ENCODE data around the gene TPRG1. TPM values are rescaled to one million over a fixed set of nuclear protein-coding genes. Genes with fewer than 3 reads are reported as not detected.
A peak's percentile ranks its signal among the peaks of the same experiment; 100 is the strongest.

TPRG1 gene
- total RNA-seq, 1 donor from 2014 or later: 29.7 TPM

DNA sequence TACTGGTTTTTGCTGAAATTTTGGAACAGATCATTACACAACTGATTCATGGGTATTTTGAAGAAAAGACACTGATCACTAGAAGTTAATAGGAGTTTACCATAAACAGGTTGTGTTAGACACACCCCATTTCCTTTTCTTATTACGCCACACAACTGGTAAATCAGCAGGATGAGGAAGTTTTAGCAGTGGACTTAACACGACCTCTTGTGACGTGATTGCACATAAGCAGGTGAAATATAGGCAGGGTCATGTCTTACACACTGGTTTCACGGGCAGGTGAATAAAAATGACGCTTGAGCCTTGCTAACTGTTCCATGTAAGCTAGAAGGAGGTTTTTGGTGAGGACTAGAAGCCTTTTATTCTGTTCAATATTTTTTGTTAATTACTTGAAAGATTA lies 27.1 kb upstream of the TPRG1 start:
- Mint-ChIP-seq H3K4me1 (peaks cover 37% of the 10 kb centered on the region), H3K27ac (no peak overlapping the region), H3K4me3 (no peak overlapping the region), H3K9me3 (no peaks in the 10 kb centered on the region), H3K27me3 (peaks cover 22% of the 10 kb centered on the region), H3K36me3 (ENCODE audit: low read depth) (no peaks in the 10 kb centered on the region)
- intact Hi-C loops (cut with micrococcal nuclease): loop anchor here (1.0 to 10.0 kb wide), 5 partner anchors 102 to 1406 kb away; no protein-coding TSS in a partner anchor
- peak; percentile 79 for DNase-seq

DNA sequence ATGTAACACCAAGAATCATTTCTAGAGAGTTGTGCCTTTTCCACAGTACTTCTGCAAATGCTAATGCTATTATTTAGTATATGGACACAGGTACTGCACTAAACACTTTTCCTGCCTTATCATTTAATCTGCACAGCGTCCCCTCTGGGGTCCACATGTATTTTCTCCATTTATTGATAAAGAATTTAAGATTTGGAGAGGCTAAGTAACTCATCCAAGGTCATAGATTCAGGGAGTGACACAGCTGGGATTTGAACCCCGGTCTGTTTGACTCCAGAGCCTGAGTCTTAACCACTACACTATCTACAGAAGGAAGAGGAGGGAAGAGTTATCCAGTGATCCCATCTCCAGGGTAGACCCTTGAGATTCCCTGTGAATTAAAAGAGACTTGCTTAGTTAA lies 24.9 kb upstream of the TPRG1 start:
- Mint-ChIP-seq H3K4me1 (peaks cover 35% of the 10 kb centered on the region), H3K36me3 (ENCODE audit: low read depth) (no peaks in the 10 kb centered on the region), H3K9me3 (no peaks in the 10 kb centered on the region), H3K27ac (no peak overlapping the region), H3K27me3 (peaks cover 11% of the 10 kb centered on the region), H3K4me3 (no peak overlapping the region)
- intact Hi-C loops (cut with micrococcal nuclease): loop anchor here (5.0 to 10.0 kb wide), 3 partner anchors 105 to 842 kb away; no protein-coding TSS in a partner anchor
- DNase-seq: no peak

- Mint-ChIP-seq H3K9me3 (no peaks in the 10 kb centered on the region), H3K27me3 (peaks cover 10% of the 10 kb centered on the region), H3K4me1 (peaks cover 28% of the 10 kb centered on the region), H3K36me3 (ENCODE audit: low read depth) (no peaks in the 10 kb centered on the region), H3K4me3 (no peak overlapping the region), H3K27ac (no peak overlapping the region)
- peak; percentile 89 for DNase-seq
- intact Hi-C loops (cut with micrococcal nuclease): loop anchor here (1.0 to 10.0 kb wide), 5 partner anchors 106 to 1409 kb away; no protein-coding TSS in a partner anchor
Observed at GRCh38 chr3:189148081-189148507, 23.7 kb upstream of the TPRG1 start.

DNA sequence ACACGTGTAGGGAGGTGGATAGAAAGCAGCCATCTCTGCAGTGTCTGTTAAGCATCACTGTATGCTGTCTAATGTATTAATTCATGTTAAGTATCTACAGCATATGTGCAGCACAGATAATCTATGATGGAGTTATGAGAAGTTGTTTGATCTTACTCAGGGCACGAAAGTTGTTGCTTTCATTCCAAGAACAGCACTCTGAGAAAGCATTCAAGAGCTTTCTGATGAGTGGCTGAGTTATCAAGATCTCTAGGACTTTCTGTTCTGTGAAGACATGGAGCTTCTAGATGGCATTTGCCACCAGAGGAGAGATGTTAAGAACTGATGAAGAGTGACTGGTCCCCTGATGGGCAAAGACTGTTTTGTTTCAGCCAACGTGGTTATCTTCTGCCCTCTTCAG lies 22.6 kb upstream of the TPRG1 start:
- H3K4me1 Mint-ChIP-seq: peaks cover 21% of the 10 kb centered on the region
- intact Hi-C loops (cut with micrococcal nuclease): loop anchor here (5.0 to 10.0 kb wide), 3 partner anchors 107 to 844 kb away; no protein-coding TSS in a partner anchor
- peaks cover 11% of the 10 kb centered on the region for H3K27me3 Mint-ChIP-seq
- no peak overlapping the region for H3K27ac Mint-ChIP-seq
- DNase-seq: no peak
- H3K36me3 Mint-ChIP-seq (ENCODE audit: low read depth): no peaks in the 10 kb centered on the region
- H3K4me3 Mint-ChIP-seq: no peak overlapping the region
- H3K9me3 Mint-ChIP-seq: no peaks in the 10 kb centered on the region

DNA sequence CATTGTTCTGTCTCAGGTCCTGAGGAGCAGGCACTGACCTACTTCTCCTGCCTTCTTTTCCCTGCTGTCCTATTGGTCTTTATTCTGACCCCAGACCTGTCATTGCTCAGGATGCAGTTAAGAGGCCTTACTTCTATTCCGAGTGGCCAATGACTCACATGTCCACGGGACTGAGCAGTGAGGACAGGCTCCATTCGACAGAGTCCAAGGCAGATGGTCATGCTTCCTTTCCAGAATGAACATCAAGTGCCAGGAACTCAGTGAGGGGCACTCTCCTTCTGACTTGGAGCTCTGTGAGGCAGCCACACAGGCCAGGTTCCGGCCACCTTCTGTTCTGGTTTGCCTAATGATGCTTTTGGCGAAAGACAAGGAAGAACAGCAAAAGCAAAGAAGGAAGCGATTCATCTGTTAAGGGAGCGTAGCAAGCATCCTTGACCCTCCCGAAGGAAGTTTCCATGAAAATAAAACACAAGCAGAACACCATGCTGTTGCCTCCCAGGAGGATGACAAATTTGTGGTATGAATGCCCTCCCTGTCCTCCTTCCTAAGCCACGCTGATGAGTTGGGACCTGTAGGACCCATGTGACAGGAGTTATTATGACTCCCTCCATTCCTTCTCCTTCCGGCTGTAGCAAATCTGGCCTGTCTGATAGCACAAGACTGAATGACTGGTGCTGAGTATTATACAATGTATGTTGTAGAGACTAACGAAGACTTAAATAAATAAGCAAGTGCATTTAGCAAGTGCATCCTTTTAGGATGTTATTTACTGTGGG lies 14.4 kb upstream of the TPRG1 start:
- Mint-ChIP-seq H3K27ac (no peak overlapping the region), H3K9me3 (no peaks in the 10 kb centered on the region), H3K4me3 (no peak overlapping the region), H3K27me3 (peaks cover 30% of the 10 kb centered on the region), H3K36me3 (ENCODE audit: low read depth) (no peaks in the 10 kb centered on the region), H3K4me1 (no peaks in the 10 kb centered on the region)
- intact Hi-C loops (cut with micrococcal nuclease): no loop called here
- DNase-seq: no peak

- Mint-ChIP-seq H3K9me3 (no peaks in the 10 kb centered on the region), H3K27me3 (peaks cover 30% of the 10 kb centered on the region), H3K4me3 (no peak overlapping the region), H3K27ac (no peak overlapping the region), H3K4me1 (no peaks in the 10 kb centered on the region), H3K36me3 (ENCODE audit: low read depth) (no peaks in the 10 kb centered on the region)
- intact Hi-C loops (cut with micrococcal nuclease): no loop called here
- no peak for DNase-seq
Observed at GRCh38 chr3:189158034-189158433, 13.7 kb upstream of the TPRG1 start.

DNA sequence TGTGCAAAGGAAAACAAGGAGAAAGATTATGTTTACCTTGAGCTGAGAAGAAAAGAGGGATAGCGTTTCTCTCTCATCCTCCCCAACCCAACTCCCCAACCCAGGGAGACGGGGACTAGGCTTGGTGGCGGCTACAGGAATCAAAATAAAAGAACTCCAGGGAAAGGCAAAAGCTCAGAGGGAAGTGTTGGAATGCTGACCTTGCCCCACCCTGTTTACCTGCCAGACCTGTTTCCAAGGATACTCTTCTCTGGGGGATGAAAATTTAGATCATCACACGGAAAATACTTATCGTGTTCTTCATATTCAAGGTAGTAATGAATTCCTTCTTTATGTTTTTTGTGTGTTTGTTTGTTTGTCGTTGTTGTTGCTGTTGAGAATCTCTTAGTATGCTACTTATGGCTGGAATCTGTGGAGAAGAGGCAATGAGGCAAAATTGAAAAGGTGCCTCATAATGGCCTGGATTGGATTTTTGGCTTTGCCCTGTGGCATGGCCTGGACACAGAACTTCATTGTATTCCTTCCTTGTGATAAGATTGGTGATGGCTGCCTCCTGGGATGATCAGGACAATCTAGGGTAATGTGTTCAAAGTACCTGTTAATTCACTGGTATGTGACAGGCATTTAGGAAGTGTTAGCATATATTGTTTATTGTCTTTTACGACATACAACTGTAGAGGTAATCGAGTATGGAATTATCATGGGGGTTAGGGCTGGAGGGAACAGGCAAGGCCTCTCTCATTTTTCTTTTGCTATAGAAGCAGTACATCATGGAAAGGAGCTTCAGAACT lies 11.1 kb upstream of the TPRG1 start:
- no peak for DNase-seq
- Mint-ChIP-seq H3K4me3 (no peak overlapping the region), H3K27me3 (peaks cover 21% of the 10 kb centered on the region), H3K27ac (no peak overlapping the region), H3K36me3 (ENCODE audit: low read depth) (no peaks in the 10 kb centered on the region), H3K9me3 (no peaks in the 10 kb centered on the region), H3K4me1 (no peaks in the 10 kb centered on the region)
- intact Hi-C loops (cut with micrococcal nuclease): no loop called here

DNA sequence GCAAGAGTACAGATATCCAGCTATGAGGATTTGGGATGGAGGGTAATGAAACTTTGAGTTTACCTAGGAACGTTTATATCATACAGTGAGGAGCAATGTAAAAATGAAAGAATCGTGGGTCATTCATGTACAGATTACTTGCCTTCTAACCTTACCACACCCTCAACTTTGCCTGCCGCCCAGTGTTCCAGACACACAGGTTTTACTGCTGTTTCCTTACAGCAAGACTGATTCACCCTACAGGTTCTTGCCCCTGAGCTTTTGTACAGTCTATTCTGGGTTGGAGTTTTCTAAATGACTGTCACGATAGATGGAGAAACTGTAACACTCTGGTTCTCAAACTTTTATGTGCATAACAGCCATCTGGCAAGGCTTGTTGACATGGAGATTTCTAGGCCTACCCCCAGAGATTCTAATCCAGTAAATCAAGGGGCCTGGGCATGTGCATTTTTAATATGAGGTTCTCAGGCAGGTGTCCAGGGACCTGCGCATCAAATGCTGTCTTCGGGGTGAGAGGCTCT lies 6.6 kb upstream of the TPRG1 start:
- no peak overlapping the region for H3K4me3 Mint-ChIP-seq
- H3K36me3 Mint-ChIP-seq (ENCODE audit: low read depth): no peaks in the 10 kb centered on the region
- no peaks in the 10 kb centered on the region for H3K9me3 Mint-ChIP-seq
- H3K27ac Mint-ChIP-seq: no peak overlapping the region
- no peak for DNase-seq
- intact Hi-C loops (cut with micrococcal nuclease): no loop called here
- peaks cover 5% of the 10 kb centered on the region for H3K27me3 Mint-ChIP-seq
- peaks cover 4% of the 10 kb centered on the region for H3K4me1 Mint-ChIP-seq

GRCh38 chr3:189166321-189166720 lies 5.5 kb upstream of the TPRG1 start:
- H3K36me3 Mint-ChIP-seq (ENCODE audit: low read depth): no peaks in the 10 kb centered on the region
- H3K27ac Mint-ChIP-seq: no peak overlapping the region
- intact Hi-C loops (cut with micrococcal nuclease): no loop called here
- peaks cover 5% of the 10 kb centered on the region for H3K27me3 Mint-ChIP-seq
- H3K9me3 Mint-ChIP-seq: peaks cover 3% of the 10 kb centered on the region
- H3K4me3 Mint-ChIP-seq: no peak overlapping the region
- peaks cover 4% of the 10 kb centered on the region for H3K4me1 Mint-ChIP-seq
- DNase-seq: no peak

GRCh38 chr3:189167027-189167766 lies 4.6 kb upstream of the TPRG1 start:
- no peaks in the 10 kb centered on the region for H3K36me3 Mint-ChIP-seq (ENCODE audit: low read depth)
- DNase-seq: no peak
- H3K4me3 Mint-ChIP-seq: no peak overlapping the region
- H3K4me1 Mint-ChIP-seq: peaks cover 5% of the 10 kb centered on the region
- H3K9me3 Mint-ChIP-seq: peaks cover 3% of the 10 kb centered on the region
- intact Hi-C loops (cut with micrococcal nuclease): no loop called here
- peaks cover 2% of the 10 kb centered on the region for H3K27me3 Mint-ChIP-seq
- H3K27ac Mint-ChIP-seq: no peak overlapping the region

- Mint-ChIP-seq H3K27ac (no peak overlapping the region), H3K27me3 (no peaks in the 10 kb centered on the region), H3K9me3 (peaks cover 3% of the 10 kb centered on the region), H3K4me3 (no peak overlapping the region), H3K36me3 (ENCODE audit: low read depth) (no peaks in the 10 kb centered on the region), H3K4me1 (peaks cover 7% of the 10 kb centered on the region)
- intact Hi-C loops (cut with micrococcal nuclease): no loop called here
- no peak for DNase-seq
Observed at GRCh38 chr3:189168711-189169110, 3.1 kb upstream of the TPRG1 start.

DNA sequence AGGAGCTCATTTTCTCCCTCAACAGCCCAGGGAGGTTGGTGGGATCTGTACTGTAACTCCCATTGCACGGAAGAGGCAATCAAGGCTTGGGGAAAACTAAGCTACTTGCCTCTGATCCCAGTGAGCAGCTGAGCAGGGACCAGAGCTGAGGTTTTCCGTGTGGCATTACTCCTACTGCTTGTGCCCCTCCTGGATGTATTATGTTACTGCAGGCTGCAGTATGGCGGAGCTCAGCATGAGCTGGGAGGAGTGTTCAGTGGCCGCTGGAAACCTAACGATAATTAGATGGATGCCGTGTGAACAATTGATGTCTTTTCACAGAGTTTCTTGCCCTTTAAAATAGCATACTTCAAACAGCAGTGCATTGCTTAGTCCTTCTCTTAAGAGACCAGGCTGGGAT lies 2.0 kb upstream of the TPRG1 start:
- H3K36me3 Mint-ChIP-seq (ENCODE audit: low read depth): no peaks in the 10 kb centered on the region
- peaks cover 7% of the 10 kb centered on the region for H3K9me3 Mint-ChIP-seq
- peaks cover 7% of the 10 kb centered on the region for H3K4me1 Mint-ChIP-seq
- H3K27ac Mint-ChIP-seq: no peak overlapping the region
- intact Hi-C loops (cut with micrococcal nuclease): no loop called here
- DNase-seq: no peak
- H3K27me3 Mint-ChIP-seq: peaks cover 2% of the 10 kb centered on the region
- H3K4me3 Mint-ChIP-seq: no peak overlapping the region

DNA sequence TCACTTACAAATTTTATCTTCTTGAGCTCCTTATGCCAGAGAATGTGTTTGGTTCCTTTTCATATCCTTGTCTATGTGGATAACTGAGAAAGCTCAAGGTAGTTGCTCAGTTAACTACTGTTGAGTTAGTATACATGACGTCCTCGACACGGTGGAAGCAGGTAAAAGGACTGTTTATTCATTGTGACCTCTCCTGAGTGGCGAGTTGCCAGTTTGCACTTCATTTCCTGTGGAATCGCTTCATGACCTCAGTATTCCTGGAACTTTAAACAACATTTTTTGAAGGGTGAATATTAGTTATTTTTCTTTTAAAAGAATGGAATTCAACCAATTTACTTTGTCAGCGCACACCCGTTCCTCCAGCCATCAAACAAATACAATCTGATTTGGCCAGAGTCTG lies 1.2 kb upstream of the TPRG1 start:
- Mint-ChIP-seq H3K27me3 (peaks cover 2% of the 10 kb centered on the region), H3K36me3 (ENCODE audit: low read depth) (no peaks in the 10 kb centered on the region), H3K4me1 (peaks cover 7% of the 10 kb centered on the region), H3K9me3 (peaks cover 7% of the 10 kb centered on the region), H3K27ac (no peak overlapping the region), H3K4me3 (no peak overlapping the region)
- no peak for DNase-seq
- intact Hi-C loops (cut with micrococcal nuclease): no loop called here
